Activated naive CD4-positive, alpha-beta T cell treated with anti-CD3 and anti-CD28 coated beads for 36 hours (primary cell): Measurements from ENCODE around the gene SSC4D. TPM values are rescaled to one million over a fixed set of nuclear protein-coding genes. Genes with fewer than 3 reads are reported as not detected.
"Not testable (repeated sequence)": the region's sequence is repeated elsewhere in the genome, so short reads cannot be mapped to it uniquely, and the experiment has no call there.

Source experiments
- CTCF ChIA-PET: fragments of 350-600 bp; sonication (Branson Sonifier 250); formaldehyde crosslinking; loops from one replicate; lab custom pipeline; 2021; ENCODE audit warnings: antibody characterized with exemption; lab: Charles Lee
- DNase-seq: peaks from one replicate; pipeline ENCODE4 v3.0.0-alpha.2; 2020
- H3K27ac Mint-ChIP-seq: one replicate; pipeline ENCODE4 v1.8.0; 2021; ENCODE audit warnings: mild to moderate bottlenecking, mixed read lengths
- H3K27me3 Mint-ChIP-seq: one replicate; pipeline ENCODE4 v1.8.0; 2021; ENCODE audit warnings: low read depth, mixed read lengths
- H3K36me3 Mint-ChIP-seq: one replicate; pipeline ENCODE4 v1.8.0; 2021; ENCODE audit warnings: low read depth, mixed read lengths
- H3K4me1 Mint-ChIP-seq: one replicate; pipeline ENCODE4 v1.8.0; 2021; ENCODE audit warnings: low read depth, mixed read lengths
- H3K4me3 Mint-ChIP-seq: one replicate; pipeline ENCODE4 v1.8.0; 2021; ENCODE audit warnings: mild to moderate bottlenecking, moderate library complexity, mixed read lengths
- H3K9me3 Mint-ChIP-seq: one replicate; pipeline ENCODE4 v1.8.0; 2021; ENCODE audit warnings: mixed read lengths
- intact Hi-C: fragments of 100-400 bp; cut with micrococcal nuclease; formaldehyde crosslinking; loops from one replicate; pipeline ENCODE4 v1.15.1; 2023
- total RNA-seq, 2 experiments: library from RNA; stranded (reverse); gene quantifications; one replicate each; pipeline ENCODE4 v1.2.3, GENCODE V29; 2021

Gene SSC4D
- total RNA-seq, 2 experiments from 2014 or later = 0.57 to 0.62 TPM

GRCh38 chr7:76394957-76395356, 14.5 kb downstream of the SSC4D start:
- Mint-ChIP-seq H3K36me3 (no peaks in the 10 kb centered on the region), H3K9me3 (no peaks in the 10 kb centered on the region), H3K27me3 (no peaks in the 10 kb centered on the region), H3K4me3 (no peak overlapping the region), H3K4me1 (peaks cover 25% of the 10 kb centered on the region), H3K27ac (peak overlapping the region; percentile 18)
- DNase-seq = no peak
- CTCF ChIA-PET = interaction anchor here (1.3 kb wide), 1 partner anchor 35 kb away, joined by 3 read pairs; no protein-coding TSS in a partner anchor
- intact Hi-C loops = loop anchor here (10.0 kb wide), 2 partner anchors 220 to 1140 kb away; partner anchors contain the start of gene PTPN12

- Mint-ChIP-seq H3K27me3 (no peaks in the 10 kb centered on the region), H3K9me3 (no peaks in the 10 kb centered on the region), H3K36me3 (no peaks in the 10 kb centered on the region), H3K4me3 (peak overlapping the region; percentile 85), H3K4me1 (peaks cover 23% of the 10 kb centered on the region), H3K27ac (peak overlapping the region; percentile 92)
- intact Hi-C loops = loop anchor here (1.0 to 10.0 kb wide), 4 partner anchors 34 to 1141 kb away; partner anchors contain the start of gene PTPN12
- DNase-seq = peak; percentile 89
- CTCF ChIA-PET = interaction anchor here (0.6 to 1.0 kb wide), 2 partner anchors 26 to 33 kb away, joined by 3 to 5 read pairs; no protein-coding TSS in a partner anchor
These were observed 16.1 kb downstream of the SSC4D start for GRCh38 chr7:76393116-76394031.

GRCh38 chr7:76392531-76393115, 16.9 kb downstream of the SSC4D start:
- intact Hi-C loops = loop anchor here (1.0 to 10.0 kb wide), 4 partner anchors 33 to 1142 kb away; partner anchors contain the start of gene PTPN12
- H3K9me3 Mint-ChIP-seq = no peaks in the 10 kb centered on the region
- CTCF ChIA-PET = interaction anchor here (0.6 kb wide), 1 partner anchor 25 kb away, joined by 3 read pairs; no protein-coding TSS in a partner anchor
- no peaks in the 10 kb centered on the region for H3K36me3 Mint-ChIP-seq
- H3K27ac Mint-ChIP-seq = peak overlapping the region; percentile 92
- peak overlapping the region; percentile 85 for H3K4me3 Mint-ChIP-seq
- no peak for DNase-seq
- H3K27me3 Mint-ChIP-seq = no peaks in the 10 kb centered on the region
- H3K4me1 Mint-ChIP-seq = peaks cover 19% of the 10 kb centered on the region

GRCh38 chr7:76390092-76390491, 19.4 kb downstream of the SSC4D start:
- no peak overlapping the region for H3K27ac Mint-ChIP-seq
- no peak overlapping the region for H3K4me3 Mint-ChIP-seq
- intact Hi-C loops = loop anchor here (10.0 kb wide), 2 partner anchors 215 to 1145 kb away; partner anchors contain the start of gene PTPN12
- no peak for DNase-seq
- H3K4me1 Mint-ChIP-seq = peaks cover 14% of the 10 kb centered on the region
- CTCF ChIA-PET = no interaction called here
- H3K36me3 Mint-ChIP-seq = no peaks in the 10 kb centered on the region
- H3K9me3 Mint-ChIP-seq = no peaks in the 10 kb centered on the region
- no peaks in the 10 kb centered on the region for H3K27me3 Mint-ChIP-seq

- H3K9me3 Mint-ChIP-seq, H3K36me3 Mint-ChIP-seq, H3K4me3 Mint-ChIP-seq, H3K4me1 Mint-ChIP-seq, H3K27me3 Mint-ChIP-seq, intact Hi-C loops, CTCF ChIA-PET, DNase-seq, H3K27ac Mint-ChIP-seq: not testable (repeated sequence)
These were observed 21.7 kb downstream of the SSC4D start for GRCh38 chr7:76387789-76388188.

- intact Hi-C loops = no loop called here
- H3K36me3 Mint-ChIP-seq = no peaks in the 10 kb centered on the region
- CTCF ChIA-PET = no interaction called here
These were observed 22.7 kb downstream of the SSC4D start for GRCh38 chr7:76386691-76387260.

GRCh38 chr7:76383089-76383944, 26.2 kb downstream of the SSC4D start:
- H3K27me3 Mint-ChIP-seq = no peaks in the 10 kb centered on the region
- H3K27ac Mint-ChIP-seq = no peak overlapping the region
- no peak for DNase-seq
- H3K36me3 Mint-ChIP-seq = no peaks in the 10 kb centered on the region
- H3K4me3 Mint-ChIP-seq = no peak overlapping the region
- H3K4me1 Mint-ChIP-seq = peaks cover 7% of the 10 kb centered on the region
- intact Hi-C loops = no loop called here
- CTCF ChIA-PET = interaction anchor here (0.6 kb wide), 1 partner anchor 8 kb away, joined by 3 read pairs; no protein-coding TSS in a partner anchor
- H3K9me3 Mint-ChIP-seq = no peaks in the 10 kb centered on the region

More at GRCh38 chr7:76386691-76387260, 22.7 kb downstream of the SSC4D start:
- no peak overlapping the region for H3K27ac Mint-ChIP-seq
- H3K4me1 Mint-ChIP-seq = peaks cover 3% of the 10 kb centered on the region
- no peaks in the 10 kb centered on the region for H3K27me3 Mint-ChIP-seq
- H3K4me3 Mint-ChIP-seq = no peak overlapping the region
- H3K9me3 Mint-ChIP-seq = no peaks in the 10 kb centered on the region
- no peak for DNase-seq

GRCh38 chr7:76381814-76382213, 27.7 kb downstream of the SSC4D start:
- no peaks in the 10 kb centered on the region for H3K27me3 Mint-ChIP-seq
- DNase-seq = no peak
- peaks cover 7% of the 10 kb centered on the region for H3K4me1 Mint-ChIP-seq
- H3K27ac Mint-ChIP-seq = no peak overlapping the region
- no peaks in the 10 kb centered on the region for H3K36me3 Mint-ChIP-seq
- CTCF ChIA-PET = no interaction called here
- no peaks in the 10 kb centered on the region for H3K9me3 Mint-ChIP-seq
- no peak overlapping the region for H3K4me3 Mint-ChIP-seq
- intact Hi-C loops = no loop called here

- intact Hi-C loops = no loop called here
- CTCF ChIA-PET = no interaction called here
- Mint-ChIP-seq H3K36me3 (no peaks in the 10 kb centered on the region), H3K27me3 (no peaks in the 10 kb centered on the region), H3K4me3 (peak overlapping the region; percentile 50), H3K4me1 (peaks cover 7% of the 10 kb centered on the region), H3K9me3 (no peaks in the 10 kb centered on the region), H3K27ac (no peak overlapping the region)
- no peak for DNase-seq
These were observed 28.9 kb downstream of the SSC4D start for GRCh38 chr7:76380623-76380966.

- no peak overlapping the region for H3K27ac Mint-ChIP-seq
These were observed 32.1 kb downstream of the SSC4D start for GRCh38 chr7:76377186-76377918.

GRCh38 chr7:76375251-76375650, 34.2 kb downstream of the SSC4D start:
- no peaks in the 10 kb centered on the region for H3K9me3 Mint-ChIP-seq
- CTCF ChIA-PET = interaction anchor here (1.2 kb wide), 1 partner anchor 15 kb away, joined by 4 read pairs; no protein-coding TSS in a partner anchor
- H3K27me3 Mint-ChIP-seq = no peaks in the 10 kb centered on the region
- DNase-seq = no peak
- intact Hi-C loops = no loop called here
- peaks cover 6% of the 10 kb centered on the region for H3K4me1 Mint-ChIP-seq
- no peak overlapping the region for H3K27ac Mint-ChIP-seq
- no peaks in the 10 kb centered on the region for H3K36me3 Mint-ChIP-seq
- no peak overlapping the region for H3K4me3 Mint-ChIP-seq

More at GRCh38 chr7:76377186-76377918, 32.1 kb downstream of the SSC4D start:
- intact Hi-C loops = no loop called here
- Mint-ChIP-seq H3K4me1 (peaks cover 7% of the 10 kb centered on the region), H3K27me3 (no peaks in the 10 kb centered on the region), H3K36me3 (no peaks in the 10 kb centered on the region), H3K9me3 (no peaks in the 10 kb centered on the region), H3K4me3 (no peak overlapping the region)
- no peak for DNase-seq
- CTCF ChIA-PET = interaction anchor here (1.1 to 1.5 kb wide), 2 partner anchors 11 to 12 kb away, joined by 3 to 8 read pairs; no protein-coding TSS in a partner anchor
